K562 (cell line): ENCODE results near the gene PACRG.

Source experiments
- CTCF ChIP-seq, 3 experiments: IDR thresholded peaks in 2 of 3; conservative IDR thresholded peaks in 1 of 3; 2 replicates each; pipeline ENCODE4 v1.5.1; 2011 to 2012; ENCODE audit warnings: low read length in 3 of 3, mild to moderate bottlenecking in 3 of 3, control low read depth in 2 of 3, improper control_type of control experiment in 1 of 3, inconsistent platforms in 1 of 3, low read depth in 1 of 3, mixed read lengths in 1 of 3, moderate library complexity in 1 of 3; ENCODE audit not compliant: insufficient read depth in 2 of 3
- E4F1 ChIP-seq: fragments of 250-450 bp; sonication (Bioruptor Pico); IDR thresholded peaks from 2 replicates; pipeline ENCODE4 v1.5.0; 2021; ENCODE audit warnings: mild to moderate bottlenecking, borderline replicate concordance
- EWSR1 ChIP-seq: fragments of 450-650 bp; IDR thresholded peaks from 2 replicates; pipeline ENCODE4 v1.6.1; 2018; ENCODE audit warnings: borderline replicate concordance, mild to moderate bottlenecking, low read depth, moderate library complexity; ENCODE audit not compliant: partially characterized antibody
- EZH2 ChIP-seq: IDR thresholded peaks from 2 replicates; pipeline ENCODE4 v1.6.1; 2012; ENCODE audit warnings: low read depth, mild to moderate bottlenecking, inconsistent platforms, low read length, borderline replicate concordance
- KDM1A ChIP-seq, 2 experiments: fragments of 450-650 bp; IDR thresholded peaks; 2 replicates each; pipeline ENCODE4 v1.6.1; 2016; ENCODE audit warnings: mild to moderate bottlenecking in 2 of 2
- MAX ChIP-seq: sonication (generic); formaldehyde crosslinking; IDR thresholded peaks from 2 replicates; pipeline ENCODE4 v1.9.0; 2022; ENCODE audit warnings: mild to moderate bottlenecking, missing genetic modification reagents
- NRF1 ChIP-seq, 2 experiments: fragments of 450-650 bp; IDR thresholded peaks in 1 of 2; conservative IDR thresholded peaks in 1 of 2; 2 replicates each; pipeline ENCODE4 v1.6.1; 2014; ENCODE audit warnings: mild to moderate bottlenecking in 2 of 2
- RHOXF2B ChIP-seq: fragments of 250-450 bp; sonication (Bioruptor Pico); conservative IDR thresholded peaks from 2 replicates; pipeline ENCODE4 v1.5.1; 2021
- TAF1 ChIP-seq: IDR thresholded peaks from 2 replicates; pipeline ENCODE4 v1.6.1; 2011; ENCODE audit warnings: mild to moderate bottlenecking, low read length, moderate library complexity; ENCODE audit not compliant: insufficient read depth, control insufficient read depth, severe bottlenecking; ENCODE audit errors: extremely low read depth
- ZNF12 ChIP-seq: sonication (generic); formaldehyde crosslinking; IDR thresholded peaks from 2 replicates; pipeline ENCODE4 v1.4.0; 2020; ENCODE audit warnings: mild to moderate bottlenecking, missing genetic modification reagents
- ZNF124 ChIP-seq: sonication (generic); formaldehyde crosslinking; IDR thresholded peaks from 2 replicates; pipeline ENCODE4 v1.8.1; 2022; ENCODE audit warnings: missing genetic modification reagents
- ZNF174 ChIP-seq: fragments of 250-450 bp; sonication (Bioruptor Pico); IDR thresholded peaks from 2 replicates; pipeline ENCODE4 v1.4.0; 2020; ENCODE audit warnings: mild to moderate bottlenecking
- ZNF354B ChIP-seq: fragments of 250-450 bp; sonication (Bioruptor Pico); IDR thresholded peaks from 2 replicates; pipeline ENCODE4 v1.4.0; 2020
- TF ChIP-seq, protein P1 (sequence below): sonication (generic); formaldehyde crosslinking; IDR thresholded peaks from 2 replicates; pipeline ENCODE4 v1.8.1; 2023; ENCODE audit warnings: mild to moderate bottlenecking, missing genetic modification reagents, moderate library complexity

DNA sequence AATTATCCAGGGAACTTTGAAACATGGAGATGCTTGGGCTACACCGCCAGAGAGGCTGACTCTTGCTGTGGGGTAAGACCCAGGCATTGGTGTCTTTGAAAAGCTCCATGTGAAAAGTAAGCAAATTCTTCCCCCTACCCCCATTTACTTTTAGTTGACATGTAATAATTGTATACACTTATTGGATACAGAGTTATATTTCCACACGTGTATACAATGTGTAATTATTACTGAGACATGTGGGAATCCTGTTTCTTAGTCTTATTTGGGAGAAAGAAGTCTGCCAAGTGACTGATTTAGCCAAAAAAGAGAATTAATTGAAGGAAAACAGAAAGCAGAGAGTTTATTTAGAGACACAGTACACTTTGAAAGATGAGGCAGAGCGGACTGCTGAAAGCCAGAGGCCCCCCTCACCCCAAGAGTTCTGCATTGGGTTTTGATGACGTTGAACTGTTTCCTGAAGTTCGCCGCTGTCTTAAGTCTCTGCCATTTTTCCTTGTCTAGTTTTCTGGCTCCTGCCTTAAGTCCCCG, 193.8 kb downstream of the PACRG start:
- TF ChIP-seq ZNF174 (CRISPR knock-in tag) (no peak), ZNF354B (no peak), ZNF12 (CRISPR knock-in tag) (no peak), KDM1A (IDR thresholded peaks at IDR 0.05) (no peak), CTCF (IDR thresholded peaks at IDR 0.05 in 2 of 3, conservative IDR thresholded peaks at IDR 0.05 in 1 of 3; ENCODE audit: insufficient read depth in 2 of 3, low read depth in 1 of 3, low read length in 3 of 3) (no peak), NRF1 (conservative IDR thresholded peaks at IDR 0.05 in 1 of 2, IDR thresholded peaks at IDR 0.05 in 1 of 2) (no peak), ZNF124 (CRISPR knock-in tag) (no peak), TAF1 (no peak), RHOXF2B (CRISPR knock-in tag) (no peak), EZH2 (no peak), EWSR1 (no peak), E4F1 (no peak), MAX (CRISPR knock-in tag) (no peak)
- TF ChIP-seq, protein P1, sequence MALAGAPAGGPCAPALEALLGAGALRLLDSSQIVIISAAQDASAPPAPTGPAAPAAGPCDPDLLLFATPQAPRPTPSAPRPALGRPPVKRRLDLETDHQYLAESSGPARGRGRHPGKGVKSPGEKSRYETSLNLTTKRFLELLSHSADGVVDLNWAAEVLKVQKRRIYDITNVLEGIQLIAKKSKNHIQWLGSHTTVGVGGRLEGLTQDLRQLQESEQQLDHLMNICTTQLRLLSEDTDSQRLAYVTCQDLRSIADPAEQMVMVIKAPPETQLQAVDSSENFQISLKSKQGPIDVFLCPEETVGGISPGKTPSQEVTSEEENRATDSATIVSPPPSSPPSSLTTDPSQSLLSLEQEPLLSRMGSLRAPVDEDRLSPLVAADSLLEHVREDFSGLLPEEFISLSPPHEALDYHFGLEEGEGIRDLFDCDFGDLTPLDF (CRISPR knock-in tag) = no peak
